WERI-Rb-1 (cell line): ENCODE results near the gene TEKTIP1.

Experiments used
- DNase-seq: peaks from one replicate; pipeline ENCODE4 v3.0.0-alpha.2; 2020
- H3K27ac ChIP-seq: fragments of 250-450 bp; sonication (Bioruptor Pico); 2 replicates; pipeline ENCODE4 v1.5.1; 2020; ENCODE audit warnings: mild to moderate bottlenecking, moderate library complexity
- H3K27me3 ChIP-seq: fragments of 250-450 bp; sonication (Bioruptor Pico); 2 replicates; pipeline ENCODE4 v1.5.1; 2021; ENCODE audit warnings: mild to moderate bottlenecking, low read depth, moderate library complexity; ENCODE audit not compliant: insufficient read depth, severe bottlenecking
- H3K36me3 ChIP-seq: fragments of 250-450 bp; sonication (Bioruptor Pico); 2 replicates; pipeline ENCODE4 v1.5.1; 2020; ENCODE audit warnings: mild to moderate bottlenecking, moderate library complexity
- H3K4me3 ChIP-seq: 2 replicates; pipeline ENCODE4 v1.5.1; 2011; ENCODE audit warnings: low read depth, mild to moderate bottlenecking, control low read depth, low read length
- H3K9me3 ChIP-seq: fragments of 250-450 bp; sonication (Bioruptor Pico); 2 replicates; pipeline ENCODE4 v1.5.1; 2021; ENCODE audit warnings: mild to moderate bottlenecking, moderate library complexity; ENCODE audit not compliant: severe bottlenecking
- TF ChIP-seq, protein P1 (sequence below): IDR thresholded peaks from 2 replicates; pipeline ENCODE4 v1.5.1; 2011; ENCODE audit warnings: low read depth, mild to moderate bottlenecking, control low read depth, inconsistent platforms, low read length

Gene TEKTIP1

DNA sequence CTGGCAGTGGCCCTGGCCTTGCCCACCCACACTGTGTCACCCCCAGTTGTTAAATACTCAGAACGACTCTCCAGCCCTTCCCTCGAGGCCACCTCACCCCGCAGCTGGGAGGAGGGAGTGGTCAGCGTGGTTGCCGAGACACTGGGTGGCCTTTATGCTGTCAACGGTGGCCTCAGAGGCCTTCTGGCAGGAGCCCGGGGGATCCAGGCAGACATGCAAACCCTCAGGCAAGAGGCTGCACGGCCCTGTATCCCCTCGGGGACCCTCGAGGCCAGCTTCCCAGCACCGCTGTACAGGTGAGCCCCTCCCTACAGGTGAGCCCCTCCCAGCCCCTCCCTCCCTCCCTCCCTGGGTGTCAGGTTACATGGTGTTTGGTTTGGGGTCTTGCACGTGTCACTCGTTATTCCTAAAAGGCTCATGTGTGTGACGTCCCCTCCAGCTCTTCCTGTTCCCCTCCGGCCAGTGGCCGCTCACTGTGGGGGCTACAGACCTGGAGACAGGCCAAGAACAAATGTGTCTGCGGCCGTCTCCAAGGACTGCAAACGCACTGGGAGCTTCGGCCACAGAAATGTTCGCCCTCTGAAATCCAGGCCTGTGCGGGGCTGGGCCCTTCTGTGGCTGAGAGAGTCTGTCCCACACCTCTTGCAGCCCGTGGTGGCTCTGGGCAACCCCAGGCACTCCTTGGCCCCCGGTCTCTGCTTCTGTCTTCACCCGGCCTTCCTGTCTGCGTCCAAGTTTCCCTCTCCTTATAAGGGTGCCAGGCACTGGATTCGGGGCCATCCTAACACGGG lies at the start of gene TEKTIP1:
Gene TEKTIP1 (plus strand): TSS at position 210 of the 791 bp plus-strand sequence. CDS start 4 bp downstream, at position 214.
- no peak within 1 kb of the TSS for H3K4me3 ChIP-seq
- no peaks in the 10 kb centered on the region for H3K9me3 ChIP-seq
- DNase-seq = no peak
- TF ChIP-seq, protein P1, sequence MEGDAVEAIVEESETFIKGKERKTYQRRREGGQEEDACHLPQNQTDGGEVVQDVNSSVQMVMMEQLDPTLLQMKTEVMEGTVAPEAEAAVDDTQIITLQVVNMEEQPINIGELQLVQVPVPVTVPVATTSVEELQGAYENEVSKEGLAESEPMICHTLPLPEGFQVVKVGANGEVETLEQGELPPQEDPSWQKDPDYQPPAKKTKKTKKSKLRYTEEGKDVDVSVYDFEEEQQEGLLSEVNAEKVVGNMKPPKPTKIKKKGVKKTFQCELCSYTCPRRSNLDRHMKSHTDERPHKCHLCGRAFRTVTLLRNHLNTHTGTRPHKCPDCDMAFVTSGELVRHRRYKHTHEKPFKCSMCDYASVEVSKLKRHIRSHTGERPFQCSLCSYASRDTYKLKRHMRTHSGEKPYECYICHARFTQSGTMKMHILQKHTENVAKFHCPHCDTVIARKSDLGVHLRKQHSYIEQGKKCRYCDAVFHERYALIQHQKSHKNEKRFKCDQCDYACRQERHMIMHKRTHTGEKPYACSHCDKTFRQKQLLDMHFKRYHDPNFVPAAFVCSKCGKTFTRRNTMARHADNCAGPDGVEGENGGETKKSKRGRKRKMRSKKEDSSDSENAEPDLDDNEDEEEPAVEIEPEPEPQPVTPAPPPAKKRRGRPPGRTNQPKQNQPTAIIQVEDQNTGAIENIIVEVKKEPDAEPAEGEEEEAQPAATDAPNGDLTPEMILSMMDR = no peak
- H3K27ac ChIP-seq = no peak within 1 kb of the TSS
- H3K36me3 ChIP-seq = peaks cover 44% of the 10 kb centered on the region
- H3K27me3 ChIP-seq = no peaks in the 10 kb centered on the region

DNA sequence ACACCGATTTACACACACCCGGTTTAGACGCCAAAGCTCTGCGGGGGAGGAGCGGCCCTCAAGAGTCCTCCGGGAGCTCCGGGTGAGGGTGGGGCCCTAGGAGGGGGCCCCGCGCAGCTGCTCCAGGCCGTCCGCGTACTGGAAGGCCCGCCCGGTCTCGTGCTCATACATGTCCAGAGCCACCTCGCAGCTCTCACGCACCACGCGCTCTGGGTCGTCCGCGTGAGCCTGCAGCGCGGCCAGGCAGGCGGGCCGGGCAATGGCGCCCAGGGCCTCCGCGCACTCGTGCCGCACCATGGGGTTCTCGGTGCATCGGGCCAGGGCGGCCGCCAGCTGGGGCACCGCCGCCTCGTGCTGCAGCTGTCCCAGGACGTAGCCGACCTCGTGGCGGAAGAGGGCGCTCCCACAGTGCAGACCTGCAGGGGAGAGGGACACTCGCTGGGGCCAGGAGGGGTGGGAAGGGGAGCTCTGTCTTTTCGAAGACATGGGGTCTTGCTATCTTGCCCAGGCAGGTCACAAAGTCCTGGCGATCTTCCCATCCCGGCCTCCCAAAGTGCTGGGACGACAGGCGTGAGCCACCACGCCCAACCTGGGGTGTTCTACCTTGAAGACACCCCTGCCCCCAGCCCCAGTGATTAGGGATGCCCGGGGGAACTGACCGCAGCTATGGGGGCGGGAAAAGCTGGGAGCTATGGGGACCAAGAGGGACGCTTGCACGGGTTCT lies 47.4 kb upstream of the TEKTIP1 start:
- no peaks in the 10 kb centered on the region for H3K27me3 ChIP-seq
- DNase-seq = no peak
- TF ChIP-seq, protein P1 = no peak

DNA sequence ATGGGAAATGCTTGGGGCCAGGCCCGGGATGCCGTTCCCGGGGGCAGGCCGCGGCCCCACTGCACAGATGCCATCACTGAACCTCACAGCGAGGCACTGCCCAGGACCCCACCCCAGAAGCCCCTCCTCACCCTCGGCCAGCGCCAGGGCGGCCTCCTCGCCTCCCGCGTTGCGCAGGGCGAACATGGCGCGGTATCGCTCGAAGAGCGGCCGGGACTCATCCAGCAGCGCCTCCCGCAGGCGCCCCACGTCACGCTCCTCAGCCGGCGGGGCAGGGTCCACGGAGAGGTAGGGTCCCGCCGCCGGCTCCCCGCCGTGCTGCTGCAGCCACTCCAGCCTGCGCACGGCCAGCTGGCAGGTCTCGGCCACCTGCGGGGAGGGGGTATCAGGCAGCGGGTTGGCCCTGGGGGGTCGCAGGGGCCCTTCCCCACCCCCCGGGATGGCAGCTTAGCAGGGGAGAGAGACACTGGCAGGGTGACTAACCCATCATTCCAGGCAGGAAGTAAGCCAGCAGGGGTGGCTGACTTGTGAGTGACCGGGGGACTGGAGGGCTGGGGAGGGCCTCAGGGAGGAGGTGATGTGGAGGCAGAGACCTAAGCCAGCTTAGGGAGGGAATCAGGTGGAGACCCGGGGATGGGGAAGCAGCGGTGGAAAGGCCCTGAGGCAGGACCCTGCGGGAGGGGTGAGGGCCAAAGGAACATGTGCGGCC lies 46.7 kb upstream of the TEKTIP1 start:
- no peak overlapping the region for H3K27ac ChIP-seq
- H3K36me3 ChIP-seq = peaks cover 38% of the 10 kb centered on the region
- TF ChIP-seq, protein P1 = no peak

More for the DNA sequence above, 47.4 kb upstream of the TEKTIP1 start:
- Histone ChIP-seq H3K9me3 (no peaks in the 10 kb centered on the region), H3K27ac (no peak overlapping the region), H3K4me3 (no peak overlapping the region), H3K36me3 (peaks cover 38% of the 10 kb centered on the region)

DNA sequence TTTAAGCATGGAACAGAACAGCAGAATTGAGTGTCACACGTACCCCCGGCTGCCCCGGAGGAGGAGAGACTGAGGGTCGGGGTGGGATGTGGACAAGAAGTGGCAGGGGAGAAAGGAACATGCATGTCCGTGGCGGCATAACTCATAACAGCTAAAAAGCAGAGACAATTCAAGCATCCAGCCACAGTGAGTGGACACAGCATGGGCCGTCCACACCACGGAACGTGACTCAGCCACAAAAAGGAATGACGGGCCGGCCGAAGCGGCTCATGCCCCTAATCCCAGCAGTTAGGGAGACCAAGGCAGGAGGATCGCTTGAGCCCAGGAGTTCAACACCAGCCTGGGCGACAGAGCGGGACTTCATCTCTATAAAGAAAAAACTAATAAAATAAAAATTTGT lies 46.1 kb upstream of the TEKTIP1 start:
- TF ChIP-seq, protein P1 = no peak
- Histone ChIP-seq H3K36me3 (peaks cover 38% of the 10 kb centered on the region), H3K27ac (no peak overlapping the region), H3K9me3 (no peaks in the 10 kb centered on the region), H3K4me3 (no peak overlapping the region), H3K27me3 (no peaks in the 10 kb centered on the region)
- no peak for DNase-seq

More for the DNA sequence above, 46.7 kb upstream of the TEKTIP1 start:
- Histone ChIP-seq H3K4me3 (no peak overlapping the region), H3K9me3 (no peaks in the 10 kb centered on the region), H3K27me3 (no peaks in the 10 kb centered on the region)
- DNase-seq = no peak

DNA sequence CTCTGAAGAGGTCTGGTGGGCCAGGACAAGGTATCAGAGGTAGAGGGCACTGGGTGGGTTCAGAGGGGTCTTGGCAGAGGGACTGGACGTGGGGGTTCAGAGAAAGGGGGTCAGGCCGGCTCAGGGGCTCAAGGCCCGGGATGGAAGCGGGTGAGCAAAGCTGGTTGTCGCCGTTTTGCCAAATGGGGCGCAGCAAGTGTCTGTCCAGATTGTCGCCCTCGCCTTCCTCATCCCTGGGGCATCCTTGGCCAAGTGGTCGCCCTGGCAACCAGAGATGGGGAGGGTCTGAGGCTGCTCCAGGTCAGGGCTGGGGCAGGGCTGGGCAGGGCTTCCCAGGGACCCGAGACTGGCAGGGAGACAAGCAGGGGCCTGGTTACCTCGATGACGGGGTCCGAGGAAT lies 45.3 kb upstream of the TEKTIP1 start:
- TF ChIP-seq, protein P1 = no peak
- Histone ChIP-seq H3K27me3 (no peaks in the 10 kb centered on the region), H3K4me3 (no peak overlapping the region), H3K9me3 (no peaks in the 10 kb centered on the region), H3K27ac (no peak overlapping the region), H3K36me3 (peaks cover 38% of the 10 kb centered on the region)
- no peak for DNase-seq
